Hepatocyte (in vitro differentiated cells): ENCODE results near the gene NR2F1-AS1.

ENCODE experiments used
- EZH2phosphoT487 ChIP-seq: fragments of 200-600 bp; sonication (generic); IDR thresholded peaks from one replicate; pipeline ENCODE4 v1.6.1; 2018; ENCODE audit warnings: antibody characterized with exemption, mild to moderate bottlenecking, low read depth, moderate library complexity; ENCODE audit not compliant: unreplicated experiment, severe bottlenecking
- TF ChIP-seq, protein P1 (sequence below): fragments of 200-600 bp; sonication (generic); IDR thresholded peaks from 2 replicates; pipeline ENCODE4 v1.5.1; 2016; ENCODE audit warnings: antibody characterized with exemption, mild to moderate bottlenecking; ENCODE audit not compliant: poor library complexity

GRCh38 chr5:93616538-93617174 lies 35.6 kb upstream of the NR2F1-AS1 start:
- TF ChIP-seq, protein P1, sequence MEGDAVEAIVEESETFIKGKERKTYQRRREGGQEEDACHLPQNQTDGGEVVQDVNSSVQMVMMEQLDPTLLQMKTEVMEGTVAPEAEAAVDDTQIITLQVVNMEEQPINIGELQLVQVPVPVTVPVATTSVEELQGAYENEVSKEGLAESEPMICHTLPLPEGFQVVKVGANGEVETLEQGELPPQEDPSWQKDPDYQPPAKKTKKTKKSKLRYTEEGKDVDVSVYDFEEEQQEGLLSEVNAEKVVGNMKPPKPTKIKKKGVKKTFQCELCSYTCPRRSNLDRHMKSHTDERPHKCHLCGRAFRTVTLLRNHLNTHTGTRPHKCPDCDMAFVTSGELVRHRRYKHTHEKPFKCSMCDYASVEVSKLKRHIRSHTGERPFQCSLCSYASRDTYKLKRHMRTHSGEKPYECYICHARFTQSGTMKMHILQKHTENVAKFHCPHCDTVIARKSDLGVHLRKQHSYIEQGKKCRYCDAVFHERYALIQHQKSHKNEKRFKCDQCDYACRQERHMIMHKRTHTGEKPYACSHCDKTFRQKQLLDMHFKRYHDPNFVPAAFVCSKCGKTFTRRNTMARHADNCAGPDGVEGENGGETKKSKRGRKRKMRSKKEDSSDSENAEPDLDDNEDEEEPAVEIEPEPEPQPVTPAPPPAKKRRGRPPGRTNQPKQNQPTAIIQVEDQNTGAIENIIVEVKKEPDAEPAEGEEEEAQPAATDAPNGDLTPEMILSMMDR, result no peak
- no peak for TF ChIP-seq EZH2phosphoT487
